Measurements from ENCODE around the gene SYNCRIP.

The SYNCRIP gene

GRCh38 chr6:85612690-85613474, 29.8 kb downstream of the SYNCRIP start:
- Histone ChIP-seq H2AFZ (ENCODE audit: low read depth, low read length) (no peak overlapping the region), H3K9me3 (ENCODE audit: control insufficient read depth, low read length) (no peaks in the 10 kb centered on the region), H3K4ac (ENCODE audit: low read depth in 1 of 2, low read length in 2 of 2) (no peak overlapping the region), H2BK120ac (ENCODE audit: low read depth, low read length) (no peak overlapping the region), H3K27me3 (ENCODE audit: control insufficient read depth in 1 of 2, insufficient read depth in 1 of 2, low read length in 2 of 2) (no peaks in the 10 kb centered on the region), H3K23ac (ENCODE audit: low read length in 2 of 2) (no peak overlapping the region), H3K9ac (ENCODE audit: low read length) (no peak overlapping the region), H3K4me2 (ENCODE audit: low read length, poor library complexity, severe bottlenecking) (no peak overlapping the region), H2AK5ac (ENCODE audit: low read length, severe bottlenecking) (peak overlapping the region; percentile 98), H3K79me1 (replicated peaks; ENCODE audit: low read length, poor library complexity, severe bottlenecking) (peaks cover 5% of the 10 kb centered on the region), H2BK5ac (ENCODE audit: low read depth, low read length, poor library complexity, severe bottlenecking) (no peak overlapping the region), H4K8ac (ENCODE audit: low read length) (no peak overlapping the region), H3K4me1 (ENCODE audit: control insufficient read depth, insufficient read depth, low read depth, low read length) (peaks cover 4% of the 10 kb centered on the region), H3K27ac (ENCODE audit: low read length, poor library complexity, severe bottlenecking) (peak overlapping the region; percentile 64), H4K91ac (ENCODE audit: low read length) (no peak overlapping the region), H3K18ac (ENCODE audit: low read depth in 1 of 2, low read length in 2 of 2) (no peak overlapping the region), H3K36me3 (ENCODE audit: control insufficient read depth in 1 of 2, insufficient read depth in 2 of 2, low read depth in 1 of 2, low read length in 2 of 2) (peaks cover 14 to 100% of the 10 kb centered on the region in 2 experiments), H2BK12ac (ENCODE audit: low read length in 2 of 2) (no peak overlapping the region), H3K14ac (ENCODE audit: low read length in 2 of 2) (no peak overlapping the region), H2BK15ac (ENCODE audit: low read depth, poor library complexity, severe bottlenecking) (no peak overlapping the region), H3K4me3 (ENCODE audit: insufficient read depth in 1 of 2, low read depth in 1 of 2, low read length in 2 of 2) (no peak overlapping the region)
- DNase-seq: no peak
- WGBS: 94% methylated on average over 2 of the region's 4 CpGs

GRCh38 chr6:85610182-85610895, 32.3 kb downstream of the SYNCRIP start:
- Histone ChIP-seq H3K18ac (ENCODE audit: low read depth in 1 of 2, low read length in 2 of 2) (no peak overlapping the region), H2BK120ac (ENCODE audit: low read depth, low read length) (no peak overlapping the region), H3K4me1 (ENCODE audit: control insufficient read depth, insufficient read depth, low read depth, low read length) (peaks cover 2% of the 10 kb centered on the region), H3K27me3 (ENCODE audit: control insufficient read depth in 1 of 2, insufficient read depth in 1 of 2, low read length in 2 of 2) (no peaks in the 10 kb centered on the region), H3K9me3 (ENCODE audit: control insufficient read depth, low read length) (no peaks in the 10 kb centered on the region), H3K4me3 (ENCODE audit: insufficient read depth in 1 of 2, low read depth in 1 of 2, low read length in 2 of 2) (no peak overlapping the region), H3K4ac (ENCODE audit: low read depth in 1 of 2, low read length in 2 of 2) (no peak overlapping the region), H3K36me3 (ENCODE audit: control insufficient read depth in 1 of 2, insufficient read depth in 2 of 2, low read depth in 1 of 2, low read length in 2 of 2) (peaks cover 5 to 100% of the 10 kb centered on the region in 2 experiments), H3K79me1 (replicated peaks; ENCODE audit: low read length, poor library complexity, severe bottlenecking) (peaks cover 6% of the 10 kb centered on the region), H2AK5ac (ENCODE audit: low read length, severe bottlenecking) (no peak overlapping the region), H3K9ac (ENCODE audit: low read length) (no peak overlapping the region), H3K14ac (ENCODE audit: low read length in 2 of 2) (no peak overlapping the region), H3K23ac (ENCODE audit: low read length in 2 of 2) (no peak overlapping the region), H4K8ac (ENCODE audit: low read length) (no peak overlapping the region), H2AFZ (ENCODE audit: low read depth, low read length) (no peak overlapping the region), H3K4me2 (ENCODE audit: low read length, poor library complexity, severe bottlenecking) (no peak overlapping the region), H3K27ac (ENCODE audit: low read length, poor library complexity, severe bottlenecking) (no peak overlapping the region), H2BK5ac (ENCODE audit: low read depth, low read length, poor library complexity, severe bottlenecking) (no peak overlapping the region), H2BK12ac (ENCODE audit: low read length in 2 of 2) (no peak overlapping the region), H2BK15ac (ENCODE audit: low read depth, poor library complexity, severe bottlenecking) (no peak overlapping the region), H4K91ac (ENCODE audit: low read length) (no peak overlapping the region)
- WGBS: 100% methylated on average over 1 of the region's 2 CpGs
- no peak for DNase-seq

- H2AK5ac ChIP-seq (ENCODE audit: low read length, severe bottlenecking): no peak overlapping the region
- no peak overlapping the region for H3K27ac ChIP-seq (ENCODE audit: low read length, poor library complexity, severe bottlenecking)
- H3K4me3 ChIP-seq (ENCODE audit: insufficient read depth in 1 of 2, low read depth in 1 of 2, low read length in 2 of 2): no peak overlapping the region
- no peaks in the 10 kb centered on the region for H3K4me1 ChIP-seq (ENCODE audit: control insufficient read depth, insufficient read depth, low read depth, low read length)
- no peak overlapping the region for H3K23ac ChIP-seq (ENCODE audit: low read length in 2 of 2)
- H2AFZ ChIP-seq (ENCODE audit: low read depth, low read length): no peak overlapping the region
- no peak for DNase-seq
- H4K91ac ChIP-seq (ENCODE audit: low read length): no peak overlapping the region
- H3K36me3 ChIP-seq (ENCODE audit: control insufficient read depth in 1 of 2, insufficient read depth in 2 of 2, low read depth in 1 of 2, low read length in 2 of 2): peaks cover 6 to 40% of the 10 kb centered on the region in 2 experiments
- no peak overlapping the region for H2BK15ac ChIP-seq (ENCODE audit: low read depth, poor library complexity, severe bottlenecking)
- no peak overlapping the region for H2BK12ac ChIP-seq (ENCODE audit: low read length in 2 of 2)
- no peak overlapping the region for H2BK120ac ChIP-seq (ENCODE audit: low read depth, low read length)
- no peaks in the 10 kb centered on the region for H3K9me3 ChIP-seq (ENCODE audit: control insufficient read depth, low read length)
- no peak overlapping the region for H3K18ac ChIP-seq (ENCODE audit: low read depth in 1 of 2, low read length in 2 of 2)
- H4K8ac ChIP-seq (ENCODE audit: low read length): no peak overlapping the region
- H3K14ac ChIP-seq (ENCODE audit: low read length in 2 of 2): no peak overlapping the region
- no peak overlapping the region for H3K9ac ChIP-seq (ENCODE audit: low read length)
- 100% methylated on average over 3 of the region's 4 CpGs for WGBS
- H2BK5ac ChIP-seq (ENCODE audit: low read depth, low read length, poor library complexity, severe bottlenecking): no peak overlapping the region
- H3K4ac ChIP-seq (ENCODE audit: low read depth in 1 of 2, low read length in 2 of 2): no peak overlapping the region
- no peaks in the 10 kb centered on the region for H3K27me3 ChIP-seq (ENCODE audit: control insufficient read depth in 1 of 2, insufficient read depth in 1 of 2, low read length in 2 of 2)
- H3K4me2 ChIP-seq (ENCODE audit: low read length, poor library complexity, severe bottlenecking): no peak overlapping the region
- H3K79me1 ChIP-seq (replicated peaks; ENCODE audit: low read length, poor library complexity, severe bottlenecking): peaks cover 11% of the 10 kb centered on the region
These were observed 40.6 kb downstream of the SYNCRIP start for GRCh38 chr6:85602100-85602499.

GRCh38 chr6:85600713-85601313, 41.9 kb downstream of the SYNCRIP start:
- H3K79me1 ChIP-seq (replicated peaks; ENCODE audit: low read length, poor library complexity, severe bottlenecking): peaks cover 11% of the 10 kb centered on the region
- H3K4me2 ChIP-seq (ENCODE audit: low read length, poor library complexity, severe bottlenecking): no peak overlapping the region
- no peak overlapping the region for H3K4ac ChIP-seq (ENCODE audit: low read depth in 1 of 2, low read length in 2 of 2)
- no peak overlapping the region for H2AK5ac ChIP-seq (ENCODE audit: low read length, severe bottlenecking)
- no peak overlapping the region for H3K23ac ChIP-seq (ENCODE audit: low read length in 2 of 2)
- H3K36me3 ChIP-seq (ENCODE audit: control insufficient read depth in 1 of 2, insufficient read depth in 2 of 2, low read depth in 1 of 2, low read length in 2 of 2): peaks cover 6 to 27% of the 10 kb centered on the region in 2 experiments
- no peak overlapping the region for H3K27ac ChIP-seq (ENCODE audit: low read length, poor library complexity, severe bottlenecking)
- no peak overlapping the region for H3K18ac ChIP-seq (ENCODE audit: low read depth in 1 of 2, low read length in 2 of 2)
- no peak overlapping the region for H3K4me3 ChIP-seq (ENCODE audit: insufficient read depth in 1 of 2, low read depth in 1 of 2, low read length in 2 of 2)
- WGBS: 98% methylated on average over 10 of the region's 11 CpGs
- H2BK12ac ChIP-seq (ENCODE audit: low read length in 2 of 2): no peak overlapping the region
- no peak for DNase-seq
- no peaks in the 10 kb centered on the region for H3K9me3 ChIP-seq (ENCODE audit: control insufficient read depth, low read length)
- no peak overlapping the region for H4K8ac ChIP-seq (ENCODE audit: low read length)
- H3K4me1 ChIP-seq (ENCODE audit: control insufficient read depth, insufficient read depth, low read depth, low read length): no peaks in the 10 kb centered on the region
- no peak overlapping the region for H4K91ac ChIP-seq (ENCODE audit: low read length)
- H2AFZ ChIP-seq (ENCODE audit: low read depth, low read length): no peak overlapping the region
- H3K14ac ChIP-seq (ENCODE audit: low read length in 2 of 2): no peak overlapping the region
- H3K27me3 ChIP-seq (ENCODE audit: control insufficient read depth in 1 of 2, insufficient read depth in 1 of 2, low read length in 2 of 2): no peaks in the 10 kb centered on the region
- H2BK5ac ChIP-seq (ENCODE audit: low read depth, low read length, poor library complexity, severe bottlenecking): no peak overlapping the region
- no peak overlapping the region for H2BK120ac ChIP-seq (ENCODE audit: low read depth, low read length)
- no peak overlapping the region for H2BK15ac ChIP-seq (ENCODE audit: low read depth, poor library complexity, severe bottlenecking)
- no peak overlapping the region for H3K9ac ChIP-seq (ENCODE audit: low read length)
